HG02870 (cell line): Measurements from ENCODE around the gene SH3RF1.

Experiments
- ATAC-seq: cut with Tn5 transposase; IDR thresholded peaks from one replicate; pipeline ENCODE4 v1.9.1; 2021; ENCODE audit warnings: mild to moderate bottlenecking, moderate library complexity; ENCODE audit not compliant: unreplicated experiment

Gene SH3RF1

DNA sequence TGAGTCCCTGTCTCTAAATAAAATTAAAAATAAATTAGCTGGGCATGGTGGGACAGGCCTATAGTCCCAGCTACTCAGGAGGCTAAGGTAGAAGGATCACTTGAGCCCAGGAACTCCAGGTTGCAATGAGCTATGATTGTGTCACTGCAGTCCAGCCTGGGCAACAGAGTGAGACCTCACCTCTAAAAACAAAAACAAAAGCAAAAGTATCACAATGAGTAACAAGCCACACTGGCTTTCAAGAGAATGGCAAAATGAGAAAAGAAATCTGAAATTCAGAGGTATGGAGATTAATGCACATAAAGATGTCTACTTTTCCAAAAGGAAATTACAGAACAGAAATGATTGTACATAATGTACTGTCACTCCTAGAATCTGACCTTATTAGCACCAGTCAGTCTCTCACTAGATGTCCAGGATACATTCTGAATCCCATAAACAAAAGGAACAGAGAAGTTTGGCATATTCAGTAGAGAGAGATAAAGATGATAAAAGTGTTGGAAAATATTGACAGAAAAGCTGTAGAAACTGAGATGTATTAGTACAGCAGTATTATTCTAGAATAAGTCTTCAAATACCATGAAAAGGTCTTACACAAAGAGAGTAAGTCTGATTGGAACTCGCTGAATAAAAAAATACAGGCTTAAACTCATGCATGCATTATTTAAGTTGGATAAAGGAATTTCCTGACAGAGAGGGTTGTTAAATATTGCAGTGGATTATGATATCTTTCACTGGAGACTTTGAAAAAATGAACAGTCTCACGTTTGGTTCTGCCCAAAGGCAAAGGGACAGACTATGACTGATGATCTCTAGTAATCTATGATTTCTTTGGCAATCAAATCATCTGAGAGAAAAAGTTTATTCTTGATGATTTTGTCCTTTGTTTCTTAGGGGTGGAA, 102.5 kb downstream of the SH3RF1 start:
- peak; percentile 95 for ATAC-seq

- ATAC-seq, result no peak
Observed at GRCh38 chr4:169164669-169165415, 105.9 kb downstream of the SH3RF1 start.

- no peak for ATAC-seq
Observed at GRCh38 chr4:169163947-169164668, 106.6 kb downstream of the SH3RF1 start.

DNA sequence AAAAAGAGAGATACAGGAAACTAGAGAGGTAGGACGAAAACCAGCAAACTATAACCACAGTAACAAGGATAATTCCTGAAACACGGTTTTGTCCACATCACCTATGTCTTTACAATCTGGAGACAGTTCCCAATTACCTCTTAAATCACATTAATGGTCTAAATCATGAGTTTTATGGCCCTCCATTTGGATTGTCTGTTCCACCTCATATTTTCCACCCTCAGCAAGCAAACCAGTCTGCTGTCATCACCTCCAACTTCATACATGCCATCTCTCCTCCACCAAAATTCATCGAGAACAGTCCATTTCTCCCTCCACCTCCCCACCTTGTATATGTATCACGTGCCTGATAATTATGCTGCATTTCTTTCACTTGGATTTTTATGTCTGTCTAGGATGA, 107.3 kb downstream of the SH3RF1 start:
- ATAC-seq, result no peak

DNA sequence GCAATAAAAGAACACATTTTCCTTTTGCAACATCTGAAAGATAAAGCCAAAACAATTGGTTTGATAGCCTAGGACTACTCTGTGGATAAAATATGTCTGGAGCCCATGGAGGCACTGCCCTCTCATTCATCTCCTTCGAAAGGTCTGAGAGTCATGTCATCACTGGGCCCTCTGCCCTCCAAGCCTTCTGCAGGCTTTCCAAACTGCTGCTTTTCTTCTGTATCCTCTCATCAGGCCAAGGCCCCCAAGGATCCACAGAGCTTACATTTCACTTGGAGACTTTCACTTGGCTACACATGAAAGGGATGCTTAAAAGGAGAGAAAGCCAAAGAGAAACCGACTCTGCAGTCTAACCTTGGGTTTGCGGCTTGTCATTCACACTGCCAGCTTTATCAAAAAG, 109.9 kb downstream of the SH3RF1 start:
- no peak for ATAC-seq

DNA sequence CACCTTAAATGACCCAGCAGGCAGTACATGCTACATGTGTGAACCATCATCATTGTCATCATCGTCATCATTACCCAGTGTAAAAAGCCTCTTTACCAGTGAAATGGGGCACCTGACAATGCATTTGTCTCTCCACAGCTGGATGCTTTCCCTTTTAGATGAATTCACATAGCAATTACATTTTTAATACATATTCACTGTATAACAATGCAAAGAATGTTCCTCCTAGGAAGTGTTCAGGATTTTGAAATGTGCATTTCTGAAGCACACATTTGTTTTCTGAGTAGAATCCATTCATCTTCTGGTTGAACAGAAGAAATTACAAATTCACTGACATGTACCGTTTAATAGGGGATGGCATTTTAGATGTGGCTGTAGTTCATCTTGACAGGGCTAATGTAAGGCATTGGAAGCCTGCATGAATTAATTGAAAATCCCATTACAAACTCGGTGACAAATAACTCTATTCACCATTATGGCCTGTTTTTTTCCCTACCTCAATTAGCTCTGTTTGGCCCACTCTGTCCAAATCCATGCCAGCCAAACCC, 111.1 kb downstream of the SH3RF1 start:
- ATAC-seq, result no peak

DNA sequence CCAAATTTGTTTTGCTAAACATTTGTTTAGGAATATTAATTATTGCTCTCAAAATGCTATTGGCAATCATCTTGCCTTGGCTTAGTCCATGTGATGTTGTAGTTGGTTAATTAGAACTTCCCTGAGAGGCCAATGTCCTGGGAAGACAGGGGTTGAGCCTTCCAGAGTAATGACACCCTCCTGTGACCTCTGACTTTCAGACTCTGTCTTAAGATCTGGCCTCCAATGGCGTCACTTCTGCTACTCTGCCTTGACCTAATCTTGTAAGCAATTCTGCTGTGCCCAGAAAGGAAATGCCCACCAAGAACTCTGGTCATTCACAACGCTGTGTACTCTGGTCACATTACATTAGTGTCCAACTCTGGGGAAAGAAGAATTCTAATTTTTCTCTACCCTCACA, 111.9 kb downstream of the SH3RF1 start:
- ATAC-seq, result no peak

GRCh38 chr4:169158046-169158445, 112.7 kb downstream of the SH3RF1 start:
- no peak for ATAC-seq

DNA sequence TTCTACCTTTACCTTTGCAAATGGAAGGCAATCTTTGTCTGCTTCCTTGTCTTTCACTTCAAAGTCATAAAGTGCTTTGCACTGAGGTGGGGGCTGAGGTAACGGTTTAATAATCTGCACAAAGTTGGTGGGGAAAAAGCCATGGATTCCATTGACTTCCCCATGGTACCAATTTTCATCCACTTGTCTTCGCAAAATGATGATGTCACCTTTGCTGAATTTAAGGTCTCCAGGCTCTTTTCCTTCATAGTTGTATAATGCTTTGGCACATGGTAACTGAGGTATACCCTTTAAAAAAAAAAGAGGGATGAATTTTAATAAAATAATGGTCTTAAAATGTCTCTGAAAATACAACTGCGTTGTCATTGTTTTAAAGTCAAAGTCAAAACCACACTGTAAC, 114.4 kb downstream of the SH3RF1 start:
- ATAC-seq, result no peak

- ATAC-seq, result no peak
Observed at GRCh38 chr4:169154121-169154520, 116.6 kb downstream of the SH3RF1 start.

DNA sequence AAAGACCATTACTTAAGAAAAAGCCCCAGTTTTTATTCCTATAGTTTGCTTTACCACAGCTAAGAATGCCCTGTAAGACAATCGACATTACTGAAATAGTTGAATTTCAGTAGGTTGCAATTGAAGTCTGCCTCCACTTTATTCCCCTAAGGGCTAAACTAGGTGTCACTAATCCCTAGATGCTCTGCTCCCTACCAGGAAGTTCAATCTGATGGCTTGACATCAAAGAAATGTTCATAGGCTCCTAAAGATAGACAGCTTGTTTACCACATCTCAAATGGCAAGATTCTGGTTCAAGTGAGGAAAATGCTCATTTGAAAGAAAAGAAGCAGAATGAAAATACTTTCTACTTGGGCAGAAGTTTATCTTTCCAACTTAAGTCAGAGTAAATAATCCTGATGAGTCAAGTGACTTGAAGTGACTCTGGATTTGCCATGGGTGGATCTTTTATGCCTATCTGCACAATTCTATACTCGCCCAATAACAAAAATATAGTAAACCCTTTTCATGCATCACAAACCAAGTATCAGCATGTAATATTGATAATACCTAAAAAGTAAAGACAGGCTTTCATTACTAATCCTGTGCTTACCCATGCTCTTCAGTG, 117.2 kb downstream of the SH3RF1 start:
- ATAC-seq, result no peak

GRCh38 chr4:169152899-169153298, 117.9 kb downstream of the SH3RF1 start:
- ATAC-seq, result no peak

DNA sequence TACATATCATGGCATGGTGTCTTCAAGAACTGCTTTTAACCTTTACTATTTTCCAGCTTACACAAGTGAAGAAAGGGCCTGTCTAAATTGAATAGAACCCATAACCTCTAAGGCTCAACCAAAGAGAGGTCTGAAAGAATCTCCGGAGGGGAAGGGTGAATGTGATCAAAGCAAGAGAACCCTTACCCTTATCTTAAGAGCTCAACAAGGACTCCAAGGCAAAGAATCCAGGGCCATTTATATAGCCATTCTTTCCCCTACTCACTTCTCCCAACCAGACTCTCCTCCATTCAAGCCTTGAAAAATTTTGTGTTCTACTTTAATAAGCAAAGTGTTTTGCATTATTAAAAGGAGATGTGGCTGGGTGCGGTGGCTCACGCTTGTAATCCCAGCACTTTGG, 118.7 kb downstream of the SH3RF1 start:
- no peak for ATAC-seq

DNA sequence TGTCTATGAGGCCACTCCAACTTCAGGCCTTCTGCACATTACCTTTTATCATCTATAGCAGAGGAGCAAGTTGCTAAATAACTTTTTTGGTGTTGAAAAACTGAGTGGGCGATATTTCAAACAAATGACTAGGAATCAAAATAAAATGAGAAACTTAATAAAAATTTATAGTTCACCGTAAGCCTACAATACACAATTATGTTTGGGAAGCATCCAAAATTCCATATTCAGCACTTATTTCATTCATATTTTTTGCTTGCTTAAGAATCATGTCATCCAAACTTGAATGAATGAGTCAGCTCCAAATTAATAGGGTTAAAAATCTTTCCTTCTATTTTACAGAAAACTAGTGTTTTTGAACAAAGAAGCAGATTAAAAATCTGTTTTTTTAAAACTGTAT, 119.1 kb downstream of the SH3RF1 start:
- no peak for ATAC-seq

GRCh38 chr4:169150806-169151205, 120.0 kb downstream of the SH3RF1 start:
- no peak for ATAC-seq

DNA sequence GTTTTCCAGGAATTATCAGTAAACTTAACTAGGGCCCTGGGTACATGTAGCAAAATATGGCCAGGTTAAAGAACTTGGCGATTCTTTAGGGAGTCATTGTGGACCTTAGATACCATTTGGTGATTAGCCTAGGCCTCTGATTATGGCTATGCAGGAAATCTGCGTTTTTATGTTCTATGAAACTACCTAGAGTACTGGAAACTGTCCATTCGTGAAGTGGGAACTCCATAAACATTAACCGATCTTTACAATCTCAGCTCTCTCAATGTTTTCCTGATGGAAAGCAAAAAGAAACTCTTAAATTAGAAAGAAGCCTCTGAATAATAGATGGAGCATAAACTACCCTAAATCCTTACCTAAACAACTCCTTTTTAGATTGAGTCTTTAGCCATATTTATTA, 121.9 kb downstream of the SH3RF1 start:
- ATAC-seq, result no peak

GRCh38 chr4:169147191-169147590, 123.6 kb downstream of the SH3RF1 start:
- ATAC-seq, result no peak

DNA sequence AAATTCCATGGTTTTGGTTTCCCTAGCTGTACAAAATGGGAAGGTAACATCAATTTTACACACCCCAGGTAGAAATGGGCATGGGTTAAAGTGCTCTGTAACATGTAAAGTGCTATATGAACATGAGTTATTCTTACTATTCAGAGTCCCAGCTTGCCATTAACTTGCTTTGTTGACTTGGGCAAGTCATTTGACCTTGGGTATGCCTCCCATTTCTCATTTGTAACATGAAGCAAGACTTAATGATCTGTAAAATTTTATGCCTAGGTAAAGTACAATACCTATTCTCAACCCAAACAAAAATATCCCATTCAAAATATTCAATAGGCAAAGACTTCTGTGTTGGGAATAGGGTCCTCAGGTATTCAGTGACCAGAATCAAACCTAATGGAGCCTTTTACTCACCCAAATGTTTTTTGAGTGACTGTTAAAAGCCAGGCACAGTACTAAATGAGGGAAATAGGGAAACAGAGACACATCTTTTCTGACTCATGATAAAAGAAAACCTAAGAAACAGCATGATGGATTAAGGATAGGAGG, 126.6 kb downstream of the SH3RF1 start:
- ATAC-seq, result no peak

- no peak for ATAC-seq
Observed at GRCh38 chr4:169143335-169143734, 127.4 kb downstream of the SH3RF1 start.

DNA sequence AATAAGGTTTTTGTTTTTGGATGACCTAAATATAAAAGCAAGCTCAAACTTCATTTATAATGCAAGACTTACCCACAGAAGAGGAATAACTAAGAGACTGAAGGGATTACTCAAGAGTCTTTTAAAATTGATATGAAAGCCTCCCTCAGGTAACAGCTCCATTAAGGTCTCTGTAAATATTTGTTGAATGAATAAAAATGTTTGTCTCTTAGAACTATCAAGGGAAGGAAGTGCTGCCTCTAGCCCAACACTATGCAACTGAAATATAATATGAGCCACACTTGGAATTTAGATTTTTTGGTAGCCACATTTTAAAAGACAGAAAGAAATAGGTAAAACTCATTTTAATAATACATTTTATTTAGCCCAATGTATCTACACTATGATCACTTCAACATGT, 127.8 kb downstream of the SH3RF1 start:
- no peak for ATAC-seq

DNA sequence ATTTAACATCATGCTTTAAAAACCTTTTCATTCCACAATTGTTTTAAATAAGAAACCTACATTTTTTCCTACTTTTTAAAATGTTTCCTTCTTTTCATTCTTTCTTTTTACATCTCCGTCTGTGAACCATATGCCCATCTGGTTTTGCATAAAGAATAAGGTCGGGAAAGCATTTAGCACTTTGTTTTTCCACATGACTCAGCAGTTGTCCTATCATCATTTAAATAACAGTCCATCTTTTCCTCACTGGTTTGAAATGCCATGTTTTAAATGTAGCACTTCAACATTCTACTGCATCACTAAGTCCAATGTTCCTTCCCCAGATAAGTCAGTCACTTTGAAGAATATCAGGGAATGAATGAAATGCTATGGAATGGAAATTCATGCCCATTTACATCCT, 128.4 kb downstream of the SH3RF1 start:
- no peak for ATAC-seq
